H1 (cell line): ENCODE results near the gene SKAP2. TPM values are rescaled to one million over a fixed set of nuclear protein-coding genes. Genes with fewer than 3 reads are reported as not detected.

Experiments used
- CTCF ChIA-PET: fragments of 300-600 bp; sonication (Branson Sonifier 250); formaldehyde crosslinking; loops from one replicate; lab custom pipeline; 2021; ENCODE audit not compliant: partially characterized antibody; lab: Charles Lee
- POLR2A ChIA-PET: fragments of 300-600 bp; sonication (Branson Sonifier 250); formaldehyde crosslinking; loops from one replicate; lab custom pipeline; 2021; ENCODE audit warnings: inconsistent platforms; ENCODE audit not compliant: partially characterized antibody; lab: Charles Lee
- DNase-seq, 2 experiments: peaks; one replicate each; pipeline versions ENCODE4 v3.0.0 to v3.0.0-alpha.2; 2010 to 2022; ENCODE audit warnings: low spot score in 2 of 2, low read depth in 1 of 2, mixed read lengths in 1 of 2
- FAIRE-seq: peaks from 2 replicates; lab custom pipeline; 2011; peaks lifted over from hg19 to GRCh38; lab: Jason Lieb, UNC
- H2AFZ ChIP-seq: 2 replicates; pipeline ENCODE4 v1.8.1; 2012; ENCODE audit warnings: low read length, inconsistent platforms
- H2AK5ac ChIP-seq: 2 replicates; pipeline ENCODE4 v1.6.1; 2013; ENCODE audit warnings: low read depth, low read length
- H2BK120ac ChIP-seq: replicated peaks from 2 replicates; pipeline ENCODE3; 2013; ENCODE audit warnings: low read depth, low read length, inconsistent platforms
- H2BK12ac ChIP-seq: 2 replicates; pipeline ENCODE4 v1.6.1; 2013; ENCODE audit warnings: low read depth, low read length
- H2BK15ac ChIP-seq: 2 replicates; pipeline ENCODE4 v1.6.1; 2013; ENCODE audit warnings: low read length
- H2BK20ac ChIP-seq: 2 replicates; pipeline ENCODE4 v1.6.1; 2013; ENCODE audit warnings: low read length
- H2BK5ac ChIP-seq: 2 replicates; pipeline ENCODE4 v1.6.1; 2013; ENCODE audit warnings: low read depth, low read length
- H3K14ac ChIP-seq: 2 replicates; pipeline ENCODE4 v1.6.1; 2013; ENCODE audit warnings: inconsistent platforms; ENCODE audit not compliant: insufficient read length
- H3K18ac ChIP-seq: 2 replicates; pipeline ENCODE4 v1.6.1; 2013; ENCODE audit warnings: low read length; ENCODE audit errors: extremely low read depth
- H3K23ac ChIP-seq: 2 replicates; pipeline ENCODE4 v1.6.1; 2013; ENCODE audit warnings: inconsistent platforms; ENCODE audit not compliant: insufficient read length
- H3K23me2 ChIP-seq: 2 replicates; pipeline ENCODE4 v1.6.1; 2013; ENCODE audit warnings: low read depth, low read length
- H3K27ac ChIP-seq: 2 replicates; pipeline ENCODE4 v1.6.1; 2011; ENCODE audit warnings: low read depth, low read length, inconsistent platforms
- H3K27me3 ChIP-seq, 4 experiments: replicated peaks in 1 of 4; 1 replicate in 1 of 4; 2 replicates in 3 of 4; pipeline versions ENCODE4 v1.6.1 to v1.8.1; 2011 to 2013; ENCODE audit warnings: low read length in 3 of 4, mild to moderate bottlenecking in 3 of 4, inconsistent platforms in 2 of 4, mixed read lengths in 2 of 4, moderate library complexity in 1 of 4; ENCODE audit not compliant: control insufficient read depth in 3 of 4, insufficient read depth in 3 of 4; ENCODE audit errors: extremely low read depth in 1 of 4
- H3K36me3 ChIP-seq, 4 experiments: 2 replicates each; pipeline versions ENCODE4 v1.6.1 to v1.8.1; 2011 to 2013; ENCODE audit warnings: mild to moderate bottlenecking in 4 of 4, low read length in 3 of 4, moderate library complexity in 2 of 4, control low read depth in 1 of 4, inconsistent platforms in 1 of 4; ENCODE audit not compliant: insufficient read depth in 4 of 4, control insufficient read depth in 2 of 4
- H3K4ac ChIP-seq: replicated peaks from 2 replicates; pipeline ENCODE3; 2013; ENCODE audit warnings: low read length, low read depth, mixed read lengths, inconsistent platforms; ENCODE audit not compliant: insufficient read length
- H3K4me1 ChIP-seq, 4 experiments: replicated peaks in 1 of 4; 1 replicate in 1 of 4; 2 replicates in 3 of 4; pipeline versions ENCODE4 v1.6.1 to v1.8.1; 2011 to 2013; ENCODE audit warnings: low read length in 3 of 4, inconsistent platforms in 2 of 4, mixed read lengths in 1 of 4; ENCODE audit not compliant: insufficient read depth in 4 of 4, control insufficient read depth in 3 of 4
- H3K4me2 ChIP-seq, 2 experiments: 2 replicates each; pipeline versions ENCODE4 v1.6.1 to v1.8.1; 2011 to 2013; ENCODE audit warnings: low read depth in 2 of 2, low read length in 2 of 2, control low read depth in 1 of 2, inconsistent platforms in 1 of 2, mild to moderate bottlenecking in 1 of 2; ENCODE audit not compliant: insufficient read depth in 1 of 2
- H3K4me3 ChIP-seq, 4 experiments: fragments of 200-600, 300-600 bp in 1 of 4; sonication (generic), shearing (Covaris generic), sonication (Bioruptor Twin) in 1 of 4; 2 replicates each; pipeline versions ENCODE4 v1.5.1 to v1.8.1; 2011 to 2016; ENCODE audit warnings: low read length in 4 of 4, low read depth in 3 of 4, control low read depth in 2 of 4, inconsistent platforms in 2 of 4, mild to moderate bottlenecking in 2 of 4, mixed read lengths in 1 of 4, moderate library complexity in 1 of 4; ENCODE audit not compliant: insufficient read depth in 2 of 4; ENCODE audit errors: extremely low read depth in 1 of 4
- H3K56ac ChIP-seq: replicated peaks from 2 replicates; pipeline ENCODE3; 2013; ENCODE audit warnings: low read depth, mild to moderate bottlenecking, mixed read lengths, low read length, inconsistent platforms; ENCODE audit not compliant: insufficient read length
- H3K79me1 ChIP-seq: 2 replicates; pipeline ENCODE4 v1.6.1; 2013; ENCODE audit warnings: low read depth, low read length, control low read depth
- H3K79me2 ChIP-seq, 2 experiments: 2 replicates each; pipeline versions ENCODE4 v1.6.1 to v1.8.1; 2012 to 2013; ENCODE audit warnings: low read length in 2 of 2, mild to moderate bottlenecking in 2 of 2, inconsistent platforms in 1 of 2; ENCODE audit not compliant: insufficient read depth in 2 of 2, control insufficient read depth in 1 of 2
- H3K9ac ChIP-seq, 4 experiments: replicated peaks in 1 of 4; 1 replicate in 1 of 4; 2 replicates in 3 of 4; pipeline versions ENCODE4 v1.6.1 to v1.8.1; 2011 to 2013; ENCODE audit warnings: low read depth in 3 of 4, low read length in 3 of 4, control low read depth in 2 of 4, mild to moderate bottlenecking in 2 of 4, moderate library complexity in 2 of 4, inconsistent platforms in 1 of 4; ENCODE audit errors: extremely low read depth in 1 of 4
- H3K9me3 ChIP-seq, 2 experiments: 2 replicates each; pipeline versions ENCODE4 v1.6.1 to v1.8.1; 2012 to 2013; ENCODE audit warnings: mild to moderate bottlenecking in 2 of 2, moderate library complexity in 2 of 2, control low read depth in 1 of 2, inconsistent platforms in 1 of 2, low read depth in 1 of 2, low read length in 1 of 2, mixed read lengths in 1 of 2; ENCODE audit not compliant: insufficient read depth in 2 of 2
- H4K20me1 ChIP-seq, 2 experiments: replicated peaks in 1 of 2; 2 replicates each; pipeline versions ENCODE3 to v1.8.1; 2011 to 2013; ENCODE audit warnings: inconsistent platforms in 2 of 2, low read length in 2 of 2, mild to moderate bottlenecking in 1 of 2; ENCODE audit not compliant: insufficient read depth in 2 of 2, control insufficient read depth in 1 of 2
- H4K5ac ChIP-seq: 2 replicates; pipeline ENCODE4 v1.6.1; 2013; ENCODE audit warnings: low read length, low read depth, mixed read lengths, inconsistent platforms; ENCODE audit not compliant: insufficient read length
- H4K8ac ChIP-seq: 2 replicates; pipeline ENCODE4 v1.8.0; 2013; ENCODE audit warnings: mild to moderate bottlenecking, moderate library complexity, low read length, inconsistent platforms; ENCODE audit not compliant: insufficient read depth; ENCODE audit errors: extremely low read depth
- H4K91ac ChIP-seq: replicated peaks from 2 replicates; pipeline ENCODE3; 2013; ENCODE audit warnings: low read length, mixed read lengths, inconsistent platforms; ENCODE audit not compliant: insufficient read length
- SIX5 ChIP-seq: IDR thresholded peaks from 2 replicates; pipeline ENCODE4 v1.6.1; 2011; ENCODE audit warnings: mild to moderate bottlenecking, low read depth, low read length
- TCF12 ChIP-seq: IDR thresholded peaks from 2 replicates; pipeline ENCODE4 v1.6.1; 2011; ENCODE audit warnings: low read depth, mild to moderate bottlenecking, low read length
- WGBS, 2 experiments: shearing (Covaris generic) in 1 of 2; methylation state at CpG; one replicate each; pipeline versions ENCODE4 v1.1.6 to v1.1.7; 2013 to 2015; ENCODE audit warnings: low lambda C conversion rate in 2 of 2, mixed read lengths in 2 of 2, inconsistent platforms in 1 of 2, low coverage in 1 of 2, missing lambda C conversion rate in 1 of 2; ENCODE audit not compliant: insufficient replicate concordance in 2 of 2, insufficient coverage in 1 of 2, insufficient read length in 1 of 2; ENCODE audit errors: extremely low coverage in 1 of 2, missing lambda C conversion rate in 1 of 2; 5-methylcytosine and 5-hydroxymethylcytosine counted together
- polyA plus RNA-seq, 7 experiments: library from polyadenylated mRNA; depleted of rRNA in 3 of 7; stranded (reverse) in 5 of 7; unstranded in 2 of 7; fragments of >200 nt in 5 of 7; fragments of 200-250 nt in 2 of 7; gene quantifications; 1 replicate in 5 of 7; 2 replicates in 1 of 7; 4 replicates in 1 of 7; pipeline versions ENCODE4 v1.2.1 to v1.2.3, GENCODE V29; 2011 to 2013; ENCODE audit warnings: missing spikeins in 2 of 7, mixed read lengths in 2 of 7
- total RNA-seq: library from RNA; stranded (reverse); fragmentation: NEBNext Ultra II Directional; extraction: Animal tissue kit (Norgen Biotek cat#: 25700); gene quantifications from 2 replicates; pipeline ENCODE4 v1.2.1, GENCODE V29; 2021
- TF ChIP-seq, protein P1 (sequence below): IDR thresholded peaks from 2 replicates; pipeline ENCODE4 v1.6.1; 2012; ENCODE audit warnings: inconsistent platforms

The SKAP2 gene
- total and polyA plus RNA-seq, 2 of the 8 experiments (the other 6 are each of a cell fraction or from before 2014, with no cell fraction given), result 0.53 to 5.1 TPM

DNA sequence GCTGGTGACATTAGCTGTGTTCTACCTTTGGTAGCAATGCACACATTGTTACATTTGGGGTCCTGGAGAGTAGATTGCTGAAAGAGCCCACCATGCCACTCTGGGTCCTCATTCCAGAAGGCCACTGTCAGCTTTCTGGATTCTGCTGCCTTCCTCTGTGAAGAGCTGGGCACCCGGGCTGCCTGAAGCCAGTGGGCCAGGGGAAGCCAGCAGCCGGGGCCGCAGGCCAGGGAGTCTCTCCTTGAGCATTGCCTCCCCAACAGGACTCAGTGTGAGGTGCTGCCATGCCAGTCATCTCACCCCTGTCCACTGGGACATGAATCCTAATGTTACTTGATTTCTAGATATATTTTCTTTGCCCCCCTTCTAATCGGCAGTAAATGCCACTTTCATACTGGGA is 234.0 kb downstream of the SKAP2 start:
- Histone ChIP-seq H2BK20ac (no peak overlapping the region), H3K4me2 (no peak overlapping the region), H3K4ac (no peak overlapping the region), H2AFZ (no peak overlapping the region), H3K9ac (no peak overlapping the region), H3K23ac (no peak overlapping the region), H3K9me3 (no peaks in the 10 kb centered on the region), H3K36me3 (no peaks in the 10 kb centered on the region), H2AK5ac (no peak overlapping the region), H3K4me1 (no peaks in the 10 kb centered on the region), H3K14ac (no peak overlapping the region), H4K20me1 (no peaks in the 10 kb centered on the region), H3K27me3 (no peaks in the 10 kb centered on the region), H2BK12ac (no peak overlapping the region), H3K79me1 (no peaks in the 10 kb centered on the region), H4K5ac (no peak overlapping the region), H2BK120ac (no peak overlapping the region), H2BK5ac (no peak overlapping the region), H3K4me3 (no peak overlapping the region), H3K56ac (no peak overlapping the region), H4K8ac (no peak overlapping the region), H3K27ac (no peak overlapping the region), H3K79me2 (no peaks in the 10 kb centered on the region), H3K18ac (no peak overlapping the region), H3K23me2 (no peaks in the 10 kb centered on the region), H4K91ac (no peak overlapping the region), H2BK15ac (no peak overlapping the region)
- TF ChIP-seq SIX5, result no peak
- TF ChIP-seq, protein P1, sequence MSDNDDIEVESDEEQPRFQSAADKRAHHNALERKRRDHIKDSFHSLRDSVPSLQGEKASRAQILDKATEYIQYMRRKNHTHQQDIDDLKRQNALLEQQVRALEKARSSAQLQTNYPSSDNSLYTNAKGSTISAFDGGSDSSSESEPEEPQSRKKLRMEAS, result no peak
- no peak for TF ChIP-seq TCF12
- DNase-seq (no peak), FAIRE-seq (no peak)
- CTCF ChIA-PET, result interaction anchor here (0.9 to 1.9 kb wide), 2 partner anchors 10 to 13 kb away, joined by 4 to 5 read pairs; no protein-coding TSS in a partner anchor
- 93% methylated on average over 4 of the region's 4 CpGs; no CpG with 5 or more reads in 1 of the 2 experiments for WGBS, 2 experiments
- POLR2A ChIA-PET, result no interaction called here
